ENCODE results near the gene MEF2C. TPM values are rescaled to one million over a fixed set of nuclear protein-coding genes. Genes with fewer than 3 reads are reported as not detected.

The MEF2C gene
- total and polyA plus RNA-seq, 2 of the 13 experiments (the other 11 are each of a cell fraction or from before 2014, with no cell fraction given): 0.02 TPM; not detected in 1

- no peaks in the 10 kb centered on the region for H3K9me3 ChIP-seq (ENCODE audit: low read length)
- CTCF ChIA-PET (ENCODE audit: low intra/inter-chr PET ratio, low total read pairs): interaction anchor here (0.7 to 1.8 kb wide), 2 partner anchors 908 to 1265 kb away, joined by 3 to 32 read pairs; no protein-coding TSS in a partner anchor
- intact Hi-C loops (cut with micrococcal nuclease; ENCODE audit: unreplicated experiment): loop anchor here (2.0 kb wide), 1 partner anchor 1265 kb away; no protein-coding TSS in a partner anchor
- no TSS peak for BruUV-seq (replicated peaks)
- peaks cover 7 to 88% of the 10 kb centered on the region in 2 experiments; a peak in 4 of 5 replicates for H3K27me3 ChIP-seq (ENCODE audit: control insufficient read depth in 1 of 2, insufficient read depth in 2 of 2, low read length in 2 of 2)
- no peak overlapping the region for H3K9ac ChIP-seq (ENCODE audit: insufficient read depth, low read depth, low read length)
- no peaks in the 10 kb centered on the region for H4K20me1 ChIP-seq (ENCODE audit: insufficient read depth, low read length)
- H2AFZ ChIP-seq (ENCODE audit: low read length): no peak overlapping the region
- H3K4me3 ChIP-seq (replicated peaks in 1 of 3; ENCODE audit: insufficient read depth in 1 of 3, low read depth in 2 of 3, low read length in 3 of 3): no peak overlapping the region
- POLR2A ChIA-PET: no interaction called here
- H3K4me2 ChIP-seq (ENCODE audit: low read depth, low read length): no peak overlapping the region
- H3K27ac ChIP-seq (ENCODE audit: extremely low read length, insufficient read depth, low read length): no peak overlapping the region
- WGBS (ENCODE audit: low lambda C conversion rate): 69% methylated on average over 20 of the region's 38 CpGs
- no peaks in the 10 kb centered on the region for H3K79me2 ChIP-seq (ENCODE audit: insufficient read depth, low read length)
- no peak for ATAC-seq
- no peak for DNase-seq (ENCODE audit: low spot score)
- in situ Hi-C loops (cut with HindIII; ENCODE audit: extremely low pct_ligation_motif_present, low pct_unique_long_range_greater_than_20kb): loop anchor here (5.0 to 25.0 kb wide), 2 partner anchors 908 to 1278 kb away; partner anchors contain the start of gene CCNH
- no peaks in the 10 kb centered on the region for H3K4me1 ChIP-seq (ENCODE audit: insufficient read depth, low read length)
- no peak for FAIRE-seq
- H3K36me3 ChIP-seq (replicated peaks in 1 of 2; ENCODE audit: control insufficient read depth in 1 of 2, insufficient read depth in 2 of 2, low read length in 2 of 2): no peaks in the 10 kb centered on the region
- TF ChIP-seq ZBED4 (CRISPR knock-in tag; IDR thresholded peaks at IDR 0.05; ENCODE audit: borderline replicate concordance) (no peak), ZSCAN30 (CRISPR knock-in tag; IDR thresholded peaks at IDR 0.05) (no peak), LCORL (IDR thresholded peaks at IDR 0.05) (no peak), LCORL (CRISPR knock-in tag; IDR thresholded peaks at IDR 0.05) (no peak), ZNF230 (CRISPR knock-in tag; IDR thresholded peaks at IDR 0.05) (no peak), ZNF547 (CRISPR knock-in tag; IDR thresholded peaks at IDR 0.05) (no peak), CBX1 (IDR thresholded peaks at IDR 0.05; ENCODE audit: low read depth) (no peak), ZNF260 (CRISPR knock-in tag; IDR thresholded peaks at IDR 0.05; ENCODE audit: borderline replicate concordance, low read depth) (no peak), ZNF564 (CRISPR knock-in tag; IDR thresholded peaks at IDR 0.05) (no peak), ZNF616 (CRISPR knock-in tag; IDR thresholded peaks at IDR 0.05; ENCODE audit: low read depth) (no peak), ZNF253 (CRISPR knock-in tag; IDR thresholded peaks at IDR 0.05; ENCODE audit: borderline replicate concordance) (no peak), ZNF205 (CRISPR knock-in tag; IDR thresholded peaks at IDR 0.05) (no peak), PAXIP1 (CRISPR knock-in tag; conservative IDR thresholded peaks at IDR 0.05) (no peak), SP2 (CRISPR knock-in tag; IDR thresholded peaks at IDR 0.05) (no peak)
Observed at GRCh38 chr5:88689668-88690408, 193.1 kb downstream of the MEF2C start.
